NCI-H2227 (cell line): ENCODE measurements around the gene NR3C2.

ENCODE experiments used
- DNase-seq: peaks from one replicate; lab custom pipeline; 2025; ENCODE audit not compliant: unreplicated experiment; lab: John Stamatoyannopoulos, UW

Gene NR3C2

GRCh38 chr4:148266921-148267320 is 175.3 kb downstream of the NR3C2 start:
- no peak for DNase-seq

- no peak for DNase-seq
These were observed 176.0 kb downstream of the NR3C2 start for GRCh38 chr4:148266240-148266639.

- no peak for DNase-seq
These were observed 176.6 kb downstream of the NR3C2 start for GRCh38 chr4:148265627-148266026.

- DNase-seq: no peak
These were observed 178.4 kb downstream of the NR3C2 start for GRCh38 chr4:148263802-148264201.

GRCh38 chr4:148263127-148263526 is 179.1 kb downstream of the NR3C2 start:
- no peak for DNase-seq

- no peak for DNase-seq
These were observed 180.4 kb downstream of the NR3C2 start for GRCh38 chr4:148261848-148262247.

GRCh38 chr4:148259841-148260240 is 182.4 kb downstream of the NR3C2 start:
- no peak for DNase-seq

- no peak for DNase-seq
These were observed 183.7 kb downstream of the NR3C2 start for GRCh38 chr4:148258535-148258934.

- no peak for DNase-seq
These were observed 186.9 kb downstream of the NR3C2 start for GRCh38 chr4:148255344-148255720.

- DNase-seq: no peak
These were observed 187.4 kb downstream of the NR3C2 start for GRCh38 chr4:148254621-148255343.

- DNase-seq: no peak
These were observed 188.4 kb downstream of the NR3C2 start for GRCh38 chr4:148253768-148254167.

GRCh38 chr4:148248824-148249223 is 193.4 kb downstream of the NR3C2 start:
- DNase-seq: no peak

GRCh38 chr4:148245015-148245414 is 197.2 kb downstream of the NR3C2 start:
- no peak for DNase-seq

GRCh38 chr4:148243837-148244236 is 198.4 kb downstream of the NR3C2 start:
- DNase-seq: no peak

- no peak for DNase-seq
These were observed 202.0 kb downstream of the NR3C2 start for GRCh38 chr4:148240241-148240640.

- DNase-seq: no peak
These were observed 202.7 kb downstream of the NR3C2 start for GRCh38 chr4:148239494-148239985.

- no peak for DNase-seq
These were observed 203.3 kb downstream of the NR3C2 start for GRCh38 chr4:148238811-148239493.

GRCh38 chr4:148238086-148238485 is 204.1 kb downstream of the NR3C2 start:
- DNase-seq: no peak

- no peak for DNase-seq
These were observed 206.4 kb downstream of the NR3C2 start for GRCh38 chr4:148235809-148236208.

- DNase-seq: no peak
These were observed 212.4 kb downstream of the NR3C2 start for GRCh38 chr4:148229798-148230197.

- no peak for DNase-seq
These were observed 213.2 kb downstream of the NR3C2 start for GRCh38 chr4:148229028-148229427.

GRCh38 chr4:148227147-148227546 is 215.1 kb downstream of the NR3C2 start:
- DNase-seq: no peak

- no peak for DNase-seq
These were observed 215.9 kb downstream of the NR3C2 start for GRCh38 chr4:148226341-148226740.
